AG09319 (cell line): Measurements from ENCODE around the gene BRCA1.

Source experiments
- DNase-seq: peaks from one replicate; pipeline ENCODE4 v3.0.0-alpha.2; 2010; ENCODE audit warnings: low read depth; ENCODE audit errors: extremely low read depth
- TF ChIP-seq, protein P1 (sequence below): IDR thresholded peaks from 2 replicates; pipeline ENCODE4 v1.5.1; 2011; ENCODE audit warnings: low read depth, mild to moderate bottlenecking, inconsistent platforms, low read length, moderate library complexity

The BRCA1 gene

DNA sequence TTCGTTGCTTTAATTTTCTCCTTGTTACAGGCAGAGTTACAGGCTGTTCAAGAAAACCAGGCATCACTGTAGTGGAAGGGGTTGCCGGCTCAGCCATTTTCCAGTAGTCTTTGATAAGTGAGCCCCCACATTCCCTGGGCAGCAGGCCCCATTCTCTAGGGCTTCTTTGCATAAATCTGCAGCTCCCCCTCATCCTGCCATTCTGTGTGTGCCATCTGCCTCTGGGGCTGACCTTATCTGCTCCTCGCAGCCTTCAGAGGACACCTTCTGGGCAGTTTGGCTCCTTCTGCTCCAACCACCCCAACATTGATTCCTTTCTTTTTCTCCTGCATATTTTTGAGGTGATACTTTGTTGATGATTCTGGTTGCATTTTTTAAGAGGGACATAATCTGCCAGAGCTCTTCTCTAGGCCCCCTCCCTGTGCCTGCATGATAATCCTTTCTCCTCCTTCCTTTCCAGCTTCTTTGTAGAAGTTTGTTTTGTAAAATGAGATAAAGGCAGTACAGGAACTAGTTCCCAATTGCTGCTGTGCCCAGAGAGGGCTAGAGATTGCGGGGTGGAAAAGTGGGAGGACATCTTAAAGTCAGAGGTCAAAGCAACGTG is 83.0 kb downstream of the BRCA1 start:
- TF ChIP-seq, protein P1, sequence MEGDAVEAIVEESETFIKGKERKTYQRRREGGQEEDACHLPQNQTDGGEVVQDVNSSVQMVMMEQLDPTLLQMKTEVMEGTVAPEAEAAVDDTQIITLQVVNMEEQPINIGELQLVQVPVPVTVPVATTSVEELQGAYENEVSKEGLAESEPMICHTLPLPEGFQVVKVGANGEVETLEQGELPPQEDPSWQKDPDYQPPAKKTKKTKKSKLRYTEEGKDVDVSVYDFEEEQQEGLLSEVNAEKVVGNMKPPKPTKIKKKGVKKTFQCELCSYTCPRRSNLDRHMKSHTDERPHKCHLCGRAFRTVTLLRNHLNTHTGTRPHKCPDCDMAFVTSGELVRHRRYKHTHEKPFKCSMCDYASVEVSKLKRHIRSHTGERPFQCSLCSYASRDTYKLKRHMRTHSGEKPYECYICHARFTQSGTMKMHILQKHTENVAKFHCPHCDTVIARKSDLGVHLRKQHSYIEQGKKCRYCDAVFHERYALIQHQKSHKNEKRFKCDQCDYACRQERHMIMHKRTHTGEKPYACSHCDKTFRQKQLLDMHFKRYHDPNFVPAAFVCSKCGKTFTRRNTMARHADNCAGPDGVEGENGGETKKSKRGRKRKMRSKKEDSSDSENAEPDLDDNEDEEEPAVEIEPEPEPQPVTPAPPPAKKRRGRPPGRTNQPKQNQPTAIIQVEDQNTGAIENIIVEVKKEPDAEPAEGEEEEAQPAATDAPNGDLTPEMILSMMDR, result no peak
- no peak for DNase-seq

DNA sequence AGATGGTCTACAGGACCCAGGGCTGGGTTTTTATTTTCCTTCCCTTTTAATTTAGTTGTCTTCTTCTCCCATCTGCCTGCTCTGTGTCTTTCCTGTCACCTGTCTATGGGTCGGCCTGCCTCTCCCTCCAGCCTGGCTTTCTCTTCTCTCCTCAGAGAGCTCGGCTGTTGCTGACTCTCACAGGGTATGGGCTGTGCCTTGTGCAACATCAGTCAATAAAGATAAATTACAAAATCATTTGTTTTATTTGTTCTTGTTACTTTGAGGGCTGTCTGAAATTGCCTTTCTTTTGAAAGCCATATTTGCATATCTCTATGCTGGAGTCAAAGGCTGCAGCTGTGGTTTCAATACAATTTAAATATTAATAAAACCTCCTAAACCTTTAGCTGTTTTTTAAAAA is 84.5 kb downstream of the BRCA1 start:
- no peak for DNase-seq
- TF ChIP-seq, protein P1, result no peak

DNA sequence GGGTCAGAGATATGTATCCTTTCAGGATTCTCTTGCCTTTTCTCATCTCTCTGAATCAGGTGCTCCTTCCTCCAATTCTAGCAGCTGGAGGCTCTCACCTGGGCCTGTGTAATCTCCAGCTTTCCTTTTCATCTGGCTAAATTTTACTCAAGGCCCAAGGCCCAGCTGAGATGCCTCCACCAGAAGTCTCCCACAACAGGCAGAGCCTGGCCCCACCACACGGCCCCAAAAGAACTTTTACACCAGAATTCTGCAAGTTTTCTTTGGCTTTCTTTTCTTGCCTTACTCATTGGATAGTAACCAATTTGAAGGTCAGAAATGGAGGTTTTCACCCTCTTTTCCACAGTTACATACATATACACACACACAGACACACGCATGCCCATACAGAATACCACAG is 85.5 kb downstream of the BRCA1 start:
- no peak for DNase-seq
- TF ChIP-seq, protein P1, result no peak

GRCh38 chr17:43034894-43035293 is 90.3 kb downstream of the BRCA1 start:
- DNase-seq, result no peak
- TF ChIP-seq, protein P1, result no peak

DNA sequence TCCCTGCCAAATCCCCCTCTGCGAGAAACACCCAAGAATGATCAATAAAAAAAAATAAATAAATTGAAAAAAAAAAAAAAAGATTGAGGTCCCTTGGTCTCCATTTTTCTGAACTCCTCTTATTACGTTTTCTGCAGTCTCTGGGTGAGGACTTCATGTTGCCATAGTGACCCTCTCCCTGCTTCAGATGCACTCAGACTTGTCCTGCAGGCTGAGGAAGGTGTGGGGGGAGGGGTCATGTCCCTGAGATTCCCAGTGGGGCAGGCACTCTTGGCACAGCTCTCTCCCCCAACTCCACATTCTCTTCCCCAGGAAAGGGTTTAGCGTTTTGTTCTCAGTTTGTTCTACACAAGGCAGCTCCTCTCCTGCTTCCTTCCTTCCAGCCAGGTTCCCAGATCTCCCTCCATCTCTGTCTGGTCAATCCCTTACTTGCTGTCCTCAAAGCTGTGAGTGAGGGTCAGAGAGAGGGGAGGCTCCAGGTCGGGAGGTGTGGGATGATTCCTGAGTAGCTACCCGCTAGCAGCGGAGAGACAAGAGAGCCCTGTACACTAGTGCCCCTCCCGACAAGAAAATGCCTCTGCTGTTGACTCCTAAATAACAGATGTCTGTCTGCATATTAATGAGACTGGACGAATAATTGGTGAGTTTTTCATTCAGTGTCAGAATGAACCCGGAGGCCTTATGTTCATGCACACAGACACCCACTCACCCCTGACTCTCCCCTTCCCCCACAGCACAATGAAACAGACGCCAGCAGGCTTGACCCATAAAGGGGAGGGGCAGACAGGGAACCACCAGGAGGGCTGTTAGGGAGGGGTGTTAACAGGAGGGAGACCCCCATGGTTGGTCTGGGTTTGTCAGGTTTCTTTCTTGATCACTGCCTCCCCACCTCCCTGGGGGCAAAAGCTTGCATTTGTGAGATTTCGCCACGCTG is 90.9 kb downstream of the BRCA1 start:
- DNase-seq, result no peak
- TF ChIP-seq, protein P1, result no peak

GRCh38 chr17:43031666-43032065 is 93.5 kb downstream of the BRCA1 start:
- TF ChIP-seq, protein P1, result no peak
- DNase-seq, result no peak

- DNase-seq, result no peak
- TF ChIP-seq, protein P1, result no peak
These were observed 94.9 kb downstream of the BRCA1 start for GRCh38 chr17:43030137-43030767.
